Activated CD4-positive, alpha-beta T cell treated with anti-CD3 and anti-CD28 coated beads for 4 hours (primary cell): Measurements from ENCODE around the gene HCFC1R1.
"Not testable (repeated sequence)": the region's sequence is repeated elsewhere in the genome, so short reads cannot be mapped to it uniquely, and the experiment has no call there.

Experiments
- DNase-seq, 2 donors: peaks; one replicate each; pipeline ENCODE4 v3.0.0-alpha.2; 2020

The HCFC1R1 gene

DNA sequence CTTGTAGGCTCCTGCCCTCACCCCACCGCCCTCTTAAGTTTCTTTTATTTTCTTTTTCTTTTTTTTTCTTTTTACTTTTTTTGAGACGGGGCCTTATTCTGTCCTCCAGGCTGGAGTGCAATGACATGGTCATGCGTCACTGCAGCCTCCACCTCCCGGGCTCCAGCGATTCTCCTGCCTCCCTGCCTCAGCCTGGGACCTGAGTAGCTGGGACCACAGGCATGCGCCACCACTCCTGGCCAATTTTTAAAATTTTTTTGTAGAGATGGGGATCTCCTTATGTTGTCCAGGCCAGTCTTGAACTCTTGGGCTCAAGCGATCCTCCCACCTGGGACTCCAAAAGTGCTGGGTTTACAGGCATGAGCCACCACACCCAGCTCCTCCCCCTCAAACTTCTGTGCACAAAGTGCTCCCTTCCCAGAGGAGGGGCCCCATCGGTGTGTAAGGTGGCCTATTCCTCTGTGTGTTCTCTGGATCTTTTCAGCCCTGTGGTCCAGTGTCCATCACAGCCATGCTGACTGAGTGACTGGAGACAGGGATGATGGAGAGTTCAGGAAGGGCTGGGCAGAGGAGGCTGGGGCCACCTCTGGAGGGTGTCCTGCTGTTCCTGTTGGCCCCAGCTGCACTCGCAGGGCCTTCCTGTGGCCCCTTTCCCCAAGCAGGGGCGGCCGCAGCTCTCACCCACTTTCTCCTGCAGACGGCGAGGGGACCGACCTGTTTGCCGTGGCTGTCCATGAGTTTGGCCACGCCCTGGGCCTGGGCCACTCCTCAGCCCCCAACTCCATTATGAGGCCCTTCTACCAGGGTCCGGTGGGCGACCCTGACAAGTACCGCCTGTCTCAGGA, 32.8 kb upstream of the HCFC1R1 start:
- no peak for DNase-seq

DNA sequence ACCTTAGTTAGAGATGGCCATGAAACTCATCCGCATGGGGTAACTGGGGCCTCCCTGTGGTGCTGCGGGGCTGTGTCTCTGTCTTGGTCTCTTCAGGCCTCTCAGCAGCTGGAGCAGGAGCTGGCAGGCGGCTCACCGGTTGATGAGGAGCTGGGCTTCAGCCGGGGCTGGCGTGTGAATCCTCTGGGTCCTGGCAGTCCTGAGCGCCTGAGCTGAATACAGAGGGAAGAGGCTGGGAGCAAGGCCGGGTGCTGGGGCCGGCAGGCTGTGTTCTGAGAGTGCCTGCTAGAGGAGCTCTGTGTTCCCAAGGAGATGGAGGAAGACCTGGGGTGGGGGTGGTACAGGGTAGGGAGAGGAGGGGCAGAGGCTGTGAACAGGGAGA, 32.0 kb upstream of the HCFC1R1 start:
- DNase-seq: not testable (repeated sequence)

DNA sequence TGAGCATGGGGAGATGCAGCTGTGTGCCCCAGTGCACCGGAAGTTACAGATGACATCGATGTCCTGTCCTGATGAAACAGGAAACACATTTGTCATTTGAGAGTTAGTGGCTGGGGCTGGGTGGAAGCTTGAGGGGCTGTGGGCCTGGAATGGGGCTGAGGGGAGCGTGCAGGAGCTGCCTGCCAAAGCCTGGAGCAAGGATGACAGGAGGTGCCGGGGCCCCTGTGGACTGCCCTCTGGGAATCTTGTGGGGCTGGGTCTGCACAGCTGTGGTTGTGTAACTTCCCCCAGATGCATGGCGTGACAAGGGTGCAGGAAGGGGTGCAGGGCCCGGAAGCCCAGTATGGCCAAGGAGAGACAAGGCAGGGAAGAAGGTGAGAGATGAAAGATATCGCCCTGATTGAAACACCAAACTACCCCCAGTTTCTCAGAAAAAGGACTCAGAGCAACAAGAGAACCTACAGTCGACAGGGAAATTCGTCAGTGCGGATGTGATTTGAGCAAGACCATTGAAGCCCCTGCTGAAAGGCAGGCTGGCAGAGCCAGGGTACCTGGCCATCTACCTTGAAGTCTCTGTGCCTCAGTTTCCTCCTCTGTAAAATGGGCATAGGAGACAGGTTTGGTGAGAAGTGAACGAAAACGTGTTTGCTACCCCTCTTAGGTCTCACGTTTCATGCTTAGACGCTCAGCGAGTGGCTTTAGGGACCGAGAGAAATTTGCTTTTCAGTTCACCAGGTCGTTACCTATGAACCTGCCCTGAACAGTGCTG, 31.4 kb upstream of the HCFC1R1 start:
- no peak for DNase-seq

DNA sequence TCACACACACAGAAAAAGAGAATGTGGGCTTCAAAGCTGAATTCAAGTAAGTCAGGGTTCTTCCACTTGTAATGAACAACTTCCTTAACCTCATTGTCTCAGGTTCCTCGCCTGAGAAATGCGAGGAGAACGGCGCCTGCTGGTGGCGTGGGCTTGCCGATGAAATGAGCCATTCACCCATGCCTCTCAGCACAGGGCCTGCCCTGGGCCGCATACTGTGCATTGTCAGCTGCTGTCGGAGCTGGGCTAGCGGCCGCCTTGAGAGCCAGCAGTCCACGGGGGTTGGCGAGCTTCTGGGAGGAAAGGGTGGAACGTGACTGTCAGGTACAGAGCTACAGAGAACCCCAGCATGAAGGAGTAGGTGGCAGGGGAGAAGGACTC, 29.6 kb upstream of the HCFC1R1 start:
- not testable (repeated sequence) for DNase-seq

DNA sequence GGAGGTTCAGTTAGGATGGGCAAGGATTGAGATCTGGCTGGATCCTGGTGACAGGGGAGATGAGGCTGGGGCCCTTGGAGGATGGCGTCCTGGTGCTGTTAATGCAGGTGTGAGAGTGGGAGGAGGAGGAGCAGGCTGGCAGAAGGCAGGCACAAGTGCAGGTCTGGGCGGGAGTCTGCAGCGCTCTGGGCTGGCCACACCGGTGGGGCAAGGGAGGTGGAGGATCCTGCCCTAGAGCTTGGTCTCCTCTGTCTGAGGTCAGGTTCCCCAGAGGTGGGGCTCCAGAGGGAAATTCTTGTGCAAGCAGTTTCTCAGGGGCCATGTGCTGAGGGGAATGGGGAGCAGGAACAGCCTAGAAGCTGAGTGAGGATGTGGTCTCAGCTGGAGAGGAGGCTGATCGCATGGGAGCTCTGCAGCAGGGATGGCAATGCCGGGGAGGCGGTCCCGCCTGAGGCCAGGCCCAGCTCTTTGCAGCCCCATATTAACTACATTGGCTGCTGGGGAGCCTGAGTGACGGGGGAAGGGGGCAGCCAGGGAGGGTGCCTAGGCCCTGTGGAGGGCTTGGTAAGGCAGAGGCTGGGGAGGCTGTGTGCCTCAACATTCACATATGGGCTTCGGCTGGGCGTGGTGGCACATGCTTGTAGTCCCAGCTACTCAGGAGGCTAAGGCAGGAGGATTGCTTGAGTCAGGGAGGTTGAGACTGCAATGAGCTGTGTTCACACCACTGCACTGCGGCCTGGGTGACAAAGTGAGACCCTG, 29.0 kb upstream of the HCFC1R1 start:
- DNase-seq: not testable (repeated sequence)

DNA sequence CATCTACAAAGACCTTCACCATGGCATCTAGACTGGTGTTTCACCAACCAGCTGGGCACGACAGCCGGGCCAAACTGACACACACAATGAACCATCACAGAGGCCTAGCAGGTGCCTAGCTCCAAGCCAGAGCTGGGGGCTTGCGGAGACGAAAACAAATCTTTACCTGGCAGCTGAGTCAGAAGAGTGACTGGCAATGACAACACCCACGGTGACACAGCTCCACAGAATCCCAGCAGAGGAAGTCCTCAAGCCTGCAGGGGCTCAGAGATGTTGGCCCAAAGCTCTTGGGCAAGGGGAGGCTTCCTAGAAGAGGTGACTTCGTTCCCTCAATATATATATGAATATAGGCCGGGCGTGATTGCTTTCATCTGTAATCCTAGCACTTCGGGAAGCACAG, 27.8 kb upstream of the HCFC1R1 start:
- no peak for DNase-seq

DNA sequence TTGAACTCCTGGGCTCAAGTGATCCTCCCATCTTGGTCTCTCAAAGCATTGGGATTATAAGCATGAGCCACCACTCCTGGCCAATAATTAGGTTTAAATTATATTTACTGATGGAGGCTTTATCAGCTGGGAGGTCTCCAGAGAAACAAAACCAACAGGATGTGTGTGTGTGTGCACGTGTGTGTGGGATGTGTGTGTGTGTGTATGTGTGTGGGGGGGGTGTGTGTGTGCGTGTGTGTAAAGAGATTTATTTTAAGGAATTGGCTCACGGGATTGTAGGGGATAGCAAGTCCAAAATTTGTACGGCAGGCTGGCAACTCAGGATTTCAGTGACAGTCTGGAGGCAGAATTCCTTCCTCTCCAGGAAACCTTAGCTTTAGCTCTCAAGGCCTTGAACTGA, 27.3 kb upstream of the HCFC1R1 start:
- DNase-seq: no peak

DNA sequence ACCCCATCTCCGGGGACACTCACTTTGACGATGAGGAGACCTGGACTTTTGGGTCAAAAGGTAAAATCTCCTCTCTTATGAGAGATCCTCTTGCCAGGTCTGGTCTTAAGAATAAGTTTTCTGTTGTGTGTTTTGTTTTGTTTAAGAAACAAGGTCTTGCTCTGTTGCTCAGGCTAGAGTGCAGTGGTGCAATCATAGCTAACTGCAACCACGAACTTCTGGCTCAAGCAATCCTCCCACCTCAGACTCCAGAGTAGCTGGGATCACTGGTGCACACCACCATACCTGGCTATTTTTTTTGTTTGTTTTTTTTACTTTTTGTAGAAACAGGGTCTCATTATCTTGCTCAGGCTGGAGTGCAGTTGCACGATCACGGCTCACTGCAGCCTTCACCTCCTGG, 26.7 kb upstream of the HCFC1R1 start:
- no peak for DNase-seq

DNA sequence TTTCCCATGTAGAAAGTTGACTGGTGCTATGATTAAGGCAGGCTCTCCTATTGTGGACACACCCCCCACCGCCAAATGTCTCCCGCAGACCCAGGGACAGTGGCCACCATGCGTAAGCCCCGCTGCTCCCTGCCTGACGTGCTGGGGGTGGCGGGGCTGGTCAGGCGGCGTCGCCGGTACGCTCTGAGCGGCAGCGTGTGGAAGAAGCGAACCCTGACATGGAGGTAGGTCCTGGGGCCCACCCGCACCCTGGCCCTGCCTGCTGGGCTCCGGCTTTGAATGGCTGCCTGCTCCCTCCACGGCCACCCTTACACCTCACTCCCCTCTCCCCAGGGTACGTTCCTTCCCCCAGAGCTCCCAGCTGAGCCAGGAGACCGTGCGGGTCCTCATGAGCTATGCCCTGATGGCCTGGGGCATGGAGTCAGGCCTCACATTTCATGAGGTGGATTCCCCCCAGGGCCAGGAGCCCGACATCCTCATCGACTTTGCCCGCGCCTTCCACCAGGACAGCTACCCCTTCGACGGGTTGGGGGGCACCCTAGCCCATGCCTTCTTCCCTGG, 26.3 kb upstream of the HCFC1R1 start:
- no peak for DNase-seq

DNA sequence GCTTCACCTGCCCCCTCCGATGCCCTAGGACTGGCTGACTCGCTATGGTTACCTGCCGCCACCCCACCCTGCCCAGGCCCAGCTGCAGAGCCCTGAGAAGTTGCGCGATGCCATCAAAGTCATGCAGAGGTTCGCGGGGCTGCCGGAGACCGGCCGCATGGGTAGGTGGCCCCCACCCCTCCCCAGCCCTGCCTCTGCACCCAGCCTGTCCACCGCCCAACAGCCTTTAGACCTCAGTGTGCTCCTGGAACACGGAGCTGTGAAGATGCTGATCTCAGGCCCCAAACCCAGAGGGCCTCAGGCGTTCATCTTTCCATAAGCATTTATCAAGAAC, 23.6 kb upstream of the HCFC1R1 start:
- DNase-seq: no peak

DNA sequence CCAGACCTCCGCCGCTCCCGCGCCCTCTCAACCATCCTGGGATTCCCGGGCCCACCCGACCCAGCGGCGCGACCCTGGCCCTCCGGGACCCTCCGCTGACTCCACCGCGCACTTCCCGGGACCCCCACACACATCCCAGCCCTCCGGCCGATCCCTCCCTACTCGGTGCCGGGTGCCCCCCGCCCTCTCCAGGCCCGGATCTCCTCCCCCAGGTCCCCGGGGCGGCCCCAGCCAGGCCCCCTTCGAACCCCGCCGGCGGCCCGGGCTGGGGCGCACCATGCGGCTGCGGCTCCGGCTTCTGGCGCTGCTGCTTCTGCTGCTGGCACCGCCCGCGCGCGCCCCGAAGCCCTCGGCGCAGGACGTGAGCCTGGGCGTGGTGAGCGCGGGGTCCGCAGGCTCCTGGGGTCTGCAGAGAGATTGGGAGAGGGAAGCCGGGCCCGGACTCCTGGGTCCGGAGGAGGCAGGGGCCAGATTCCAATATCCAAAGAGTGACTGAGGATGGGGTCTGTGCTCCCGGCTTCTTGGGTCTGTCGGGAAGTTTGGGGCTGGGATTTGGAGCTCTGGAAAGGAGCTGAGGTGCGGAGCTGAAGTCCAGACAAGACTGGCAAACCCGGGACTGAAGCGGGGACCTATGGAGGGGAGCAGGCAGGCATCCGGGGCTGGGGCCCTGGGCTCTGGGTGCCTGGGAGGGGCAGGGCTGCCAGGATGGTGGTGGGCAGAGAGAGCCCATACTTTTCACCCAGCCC, 23.1 kb upstream of the HCFC1R1 start:
- no peak for DNase-seq

DNA sequence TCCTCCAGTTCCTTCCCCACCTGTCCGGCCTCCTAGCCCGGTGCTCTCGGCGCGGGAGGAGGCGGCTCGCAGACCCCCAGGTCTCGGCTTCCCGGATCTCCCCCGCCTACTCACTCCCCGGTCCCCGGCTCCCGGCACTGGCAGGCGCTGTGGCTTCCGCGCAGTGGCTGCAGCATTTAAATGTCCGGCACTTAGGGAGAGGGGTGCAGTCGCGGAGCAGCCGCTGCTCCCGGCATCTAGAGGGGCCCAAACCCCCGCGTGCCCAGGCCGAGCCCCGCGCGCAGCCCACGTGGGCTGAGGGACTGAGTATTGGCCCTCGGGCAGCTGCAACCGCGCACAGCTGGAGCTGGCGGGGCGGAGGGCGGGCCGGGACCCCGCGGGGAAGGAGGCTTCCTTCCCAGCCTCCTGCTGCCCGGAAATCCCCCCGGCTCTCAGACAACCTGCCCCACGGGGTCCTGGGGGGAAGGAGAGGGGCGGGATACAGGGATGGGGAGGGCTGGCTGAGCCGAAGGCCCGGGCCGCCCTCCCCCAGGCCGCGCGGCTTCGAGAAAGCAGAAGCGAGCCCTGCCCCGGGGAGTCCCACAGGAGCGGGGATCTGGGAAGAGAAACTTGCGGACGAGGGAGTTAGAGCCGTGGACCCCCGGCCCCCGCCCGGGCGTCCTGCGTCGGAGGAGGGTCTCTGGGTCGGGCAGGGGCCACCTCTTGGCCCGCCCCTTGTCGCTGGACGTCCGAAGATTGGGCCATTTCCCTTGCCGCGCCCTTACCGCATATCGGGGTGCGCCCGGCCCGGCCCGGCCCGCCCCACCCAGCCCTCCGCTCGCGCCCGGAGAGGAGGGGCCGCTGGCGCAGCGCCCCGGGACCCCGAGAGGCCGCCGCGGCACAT, 22.3 kb upstream of the HCFC1R1 start, which contains the start of gene MMP25:
MMP25 (plus strand) TSS at position 804 of the 883 bp plus-strand sequence. CDS start 357 bp downstream, outside the sequence.
- no peak for DNase-seq

DNA sequence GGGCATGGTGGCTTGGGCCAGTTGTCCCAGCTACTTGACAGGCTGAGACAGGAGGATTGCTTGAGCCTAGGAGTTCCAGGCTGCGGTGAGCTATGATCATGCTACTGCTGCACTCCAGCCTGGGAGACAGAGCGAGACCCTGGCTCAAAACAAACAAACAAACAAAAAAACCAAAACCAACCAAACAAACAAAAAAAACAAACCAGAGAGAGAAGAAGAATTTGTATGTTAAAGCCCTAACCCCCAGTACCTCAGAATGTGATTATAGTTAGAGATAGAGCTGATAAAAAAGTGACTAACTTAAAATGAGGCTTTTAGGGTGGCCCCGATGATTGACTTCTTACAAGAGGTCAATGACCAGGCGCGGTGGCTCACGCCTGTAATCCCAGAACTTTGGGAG, 21.0 kb upstream of the HCFC1R1 start:
- DNase-seq: no peak

DNA sequence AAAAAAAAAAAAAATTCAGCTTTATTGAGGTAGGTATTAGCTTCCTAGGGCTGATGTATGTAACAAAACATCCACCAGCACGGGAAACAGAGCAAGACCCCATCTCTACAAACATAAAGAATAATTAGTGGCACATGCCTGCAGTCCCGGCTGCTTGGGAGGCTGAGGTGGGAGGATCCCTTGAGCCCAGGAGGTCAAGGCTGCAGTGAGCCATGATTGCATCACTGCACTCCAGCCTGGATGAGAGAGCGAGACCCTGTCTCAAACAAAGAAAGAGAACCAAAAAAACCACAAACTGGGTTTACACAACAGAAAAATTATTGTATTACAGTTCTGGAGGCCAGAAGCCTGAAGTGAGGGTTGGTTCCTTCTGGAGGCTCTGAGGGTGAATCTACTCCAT, 18.6 kb upstream of the HCFC1R1 start:
- no peak for DNase-seq

DNA sequence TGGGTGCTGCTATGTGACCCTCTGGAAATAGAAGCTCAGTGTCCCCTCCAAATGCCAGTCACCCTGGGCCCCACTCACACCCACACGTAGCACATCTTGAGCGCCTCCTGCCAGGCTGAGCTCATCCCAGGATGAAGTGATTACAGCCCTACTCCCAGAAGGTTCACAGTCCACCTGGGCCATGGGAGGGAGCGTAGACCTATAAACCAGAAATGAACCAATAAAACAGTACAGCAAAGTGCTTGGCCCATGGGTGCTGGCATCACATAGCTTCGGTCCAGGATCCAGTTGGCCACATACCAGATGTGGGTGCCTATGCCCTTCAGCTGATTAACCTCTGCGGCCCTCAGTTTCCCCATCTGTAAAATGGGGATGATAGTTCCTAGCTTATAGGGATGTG, 15.2 kb upstream of the HCFC1R1 start:
- no peak for DNase-seq

DNA sequence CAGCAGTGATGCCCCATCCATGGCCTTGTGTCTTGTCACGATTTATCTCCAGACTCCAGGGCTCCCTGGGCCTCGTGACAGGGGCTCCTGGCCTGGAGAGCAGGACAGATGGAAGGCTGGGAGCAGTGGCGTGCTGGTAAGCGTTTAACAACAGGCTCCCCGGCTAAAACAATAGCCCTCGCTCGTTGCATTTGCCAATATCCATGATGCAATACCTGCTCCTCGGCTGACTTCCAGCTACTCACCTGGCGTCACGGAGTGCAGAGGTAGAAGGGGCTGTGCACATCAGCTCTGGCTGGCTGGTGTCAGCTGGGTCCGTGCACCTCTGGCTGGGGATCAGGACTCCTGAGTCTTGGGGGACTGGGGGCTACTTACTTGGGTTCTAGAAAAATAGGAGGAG, 14.5 kb upstream of the HCFC1R1 start:
- DNase-seq: no peak

DNA sequence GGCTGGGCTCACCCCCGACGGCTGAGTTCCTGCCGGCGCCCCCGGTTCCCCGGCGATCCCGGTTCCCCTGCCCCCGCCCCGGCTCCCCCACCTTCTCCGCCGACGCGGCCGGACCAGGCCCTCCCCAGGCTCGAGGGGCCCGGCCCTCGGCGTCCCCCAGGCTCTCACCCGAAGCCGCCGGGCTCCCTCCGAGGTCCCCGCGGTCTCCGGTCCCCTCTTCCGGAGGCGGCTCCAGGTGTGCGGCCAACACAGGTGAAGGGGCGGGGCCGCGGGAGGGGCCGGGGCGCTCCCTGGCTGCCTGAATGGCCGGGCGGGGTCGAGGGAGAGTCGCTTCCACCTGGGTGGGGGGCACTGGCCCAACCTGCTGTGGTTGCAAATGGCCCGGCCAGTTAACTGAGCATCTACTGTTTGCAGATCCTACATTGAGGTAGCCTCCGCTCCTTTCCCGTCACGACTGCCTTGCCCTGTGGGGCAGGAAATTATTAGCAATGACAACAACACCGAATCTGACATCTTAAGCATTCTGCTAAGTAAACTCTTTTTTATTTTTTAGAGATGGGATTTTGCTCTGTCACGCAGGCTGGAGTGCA, 13.1 kb upstream of the HCFC1R1 start, which contains the start of gene BICDL2:
BICDL2 (minus strand) TSS at position 219 of the 590 bp plus-strand sequence. CDS start 1,448 bp downstream, outside the sequence.
- no peak for DNase-seq

DNA sequence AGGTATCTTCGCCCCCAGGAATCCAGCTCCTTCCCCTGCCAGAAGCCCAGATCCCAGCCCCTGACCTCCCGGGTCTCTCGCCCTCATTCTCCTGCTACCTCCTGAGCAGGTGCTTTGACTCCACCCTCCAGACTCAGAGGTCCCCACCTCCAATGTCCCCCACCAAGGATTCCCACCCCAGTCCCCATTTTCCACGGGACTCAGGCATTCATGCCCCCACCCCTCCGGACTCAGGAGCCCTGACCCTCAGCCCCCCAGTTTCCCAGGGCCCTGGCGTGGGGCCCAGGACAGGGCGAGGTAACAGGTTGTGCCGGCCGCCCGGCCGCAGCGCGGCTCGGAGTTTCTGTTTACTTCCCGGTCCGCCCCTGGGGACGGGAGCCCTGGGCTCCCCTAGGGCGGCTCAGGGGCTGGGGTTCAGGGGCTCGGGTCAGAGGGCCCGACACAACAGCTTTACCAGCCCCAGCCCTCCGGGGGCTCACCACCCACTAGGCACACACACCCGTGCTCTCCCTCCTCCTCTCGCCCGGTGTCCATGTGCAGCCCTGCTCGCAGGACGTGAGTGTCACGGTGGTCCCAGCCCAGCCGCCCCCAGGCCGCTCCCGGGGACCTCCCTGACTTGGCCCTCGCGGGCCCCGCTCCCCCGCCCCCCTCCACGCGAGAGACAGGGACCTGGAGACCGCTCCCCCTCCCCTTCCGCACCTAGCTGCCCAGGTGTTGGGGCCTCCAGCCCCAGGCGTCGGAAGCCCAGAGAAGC, 12.4 kb upstream of the HCFC1R1 start:
- DNase-seq: no peak

DNA sequence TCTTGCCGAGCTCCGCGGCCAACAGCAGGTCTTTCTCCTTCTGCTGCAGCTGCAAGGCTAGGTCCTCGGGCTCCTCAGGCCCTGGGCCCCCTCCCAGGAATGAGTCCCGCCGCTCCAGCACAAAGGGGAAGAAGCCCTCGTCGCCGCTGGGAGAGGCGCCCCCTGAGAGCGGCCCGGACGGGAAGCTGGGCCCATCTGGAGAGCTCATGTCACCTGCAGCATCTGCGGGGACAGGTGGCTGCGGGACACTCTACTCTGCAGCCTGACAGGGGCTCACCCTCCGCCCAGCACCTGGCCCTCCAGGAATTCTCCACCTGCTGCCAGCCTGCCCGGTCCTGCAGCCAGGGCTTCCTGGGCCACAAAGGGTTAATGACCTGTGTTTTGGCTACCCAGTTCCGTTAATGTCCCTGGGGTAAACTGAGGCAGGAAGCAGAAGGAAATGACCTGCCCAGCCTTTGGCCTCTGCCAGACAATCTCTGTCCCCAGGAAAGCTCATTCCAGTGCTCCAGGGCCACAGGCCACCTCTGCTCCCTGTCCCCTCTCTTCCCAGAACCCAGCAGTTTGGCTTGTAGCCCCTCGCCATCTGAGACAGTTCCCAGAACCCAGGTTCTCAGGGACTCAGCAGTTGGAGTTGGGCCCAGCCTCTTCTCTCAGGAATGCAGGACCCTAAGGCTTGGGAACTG, 11.7 kb upstream of the HCFC1R1 start:
- no peak for DNase-seq

DNA sequence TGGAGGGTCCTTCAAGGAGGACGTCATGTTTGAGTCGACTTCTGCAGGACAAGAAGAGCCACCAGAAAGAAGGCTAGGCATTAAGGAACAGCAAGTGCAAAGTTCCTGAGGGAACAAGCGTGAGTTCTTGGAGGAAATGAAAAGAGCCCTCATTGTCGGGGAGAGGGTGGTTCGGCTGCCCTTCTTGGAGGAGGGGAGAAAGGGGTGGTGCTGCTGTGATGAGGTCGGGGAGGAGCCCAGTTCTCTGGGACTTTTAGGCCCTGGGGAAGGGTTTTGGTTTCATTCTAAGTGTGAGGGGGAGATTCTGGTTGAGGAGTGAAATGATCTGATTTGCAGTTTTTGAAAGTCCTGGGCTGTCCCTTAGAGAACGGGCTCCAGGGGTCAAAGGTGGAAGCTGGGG, 8.9 kb upstream of the HCFC1R1 start:
- DNase-seq: no peak
